ENCODE measurements around the gene IGSF9.

Gene IGSF9

GRCh38 chr1:159895836-159896545, 49.4 kb downstream of the IGSF9 start:
- DNase-seq: no peak

GRCh38 chr1:159895286-159895685, 50.1 kb downstream of the IGSF9 start:
- no peak for DNase-seq

GRCh38 chr1:159892944-159893343, 52.5 kb downstream of the IGSF9 start:
- DNase-seq: no peak

- no peak for DNase-seq
These were observed 53.9 kb downstream of the IGSF9 start for GRCh38 chr1:159891275-159892157.

DNA sequence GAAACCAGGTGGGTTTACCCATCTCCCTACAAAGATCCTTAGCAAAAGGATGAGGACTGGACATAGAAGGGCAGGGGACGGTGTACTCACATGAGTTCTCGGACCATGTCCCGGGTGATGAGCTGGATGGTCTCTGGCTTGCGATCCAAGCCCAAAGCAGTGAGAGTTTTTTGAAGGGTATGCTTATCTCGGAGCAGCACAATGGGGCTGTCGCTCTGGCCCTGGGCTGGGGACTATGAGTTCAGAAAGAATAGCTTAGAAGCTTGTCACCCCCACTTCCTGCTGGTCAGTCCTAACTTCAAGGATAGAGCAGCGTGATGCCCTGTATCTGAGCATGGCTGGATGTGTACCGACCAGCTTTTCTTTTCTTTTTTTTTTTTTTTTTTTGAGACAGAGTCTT, 55.0 kb downstream of the IGSF9 start:
- no peak for DNase-seq

- no peak for DNase-seq
These were observed 55.6 kb downstream of the IGSF9 start for GRCh38 chr1:159889821-159890252.

DNA sequence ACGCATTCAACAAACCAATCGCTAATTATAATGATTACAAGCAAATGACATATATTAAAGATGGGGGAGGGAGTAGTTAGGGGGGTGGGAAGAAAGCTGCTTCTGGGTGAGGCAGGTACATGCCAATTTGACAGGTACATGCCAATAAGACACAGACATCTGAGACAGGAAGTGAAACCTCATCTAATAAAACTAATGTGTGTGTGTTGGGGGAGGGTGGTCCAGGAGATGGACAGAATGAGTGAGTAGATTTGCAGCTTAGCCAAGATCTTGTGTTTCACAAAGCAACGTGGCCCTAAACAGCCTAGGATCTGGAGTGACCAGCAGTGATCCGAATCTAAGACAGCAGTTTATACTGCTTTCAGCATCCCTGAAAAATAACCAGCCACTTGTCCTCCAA, 56.2 kb downstream of the IGSF9 start:
- DNase-seq: no peak

DNA sequence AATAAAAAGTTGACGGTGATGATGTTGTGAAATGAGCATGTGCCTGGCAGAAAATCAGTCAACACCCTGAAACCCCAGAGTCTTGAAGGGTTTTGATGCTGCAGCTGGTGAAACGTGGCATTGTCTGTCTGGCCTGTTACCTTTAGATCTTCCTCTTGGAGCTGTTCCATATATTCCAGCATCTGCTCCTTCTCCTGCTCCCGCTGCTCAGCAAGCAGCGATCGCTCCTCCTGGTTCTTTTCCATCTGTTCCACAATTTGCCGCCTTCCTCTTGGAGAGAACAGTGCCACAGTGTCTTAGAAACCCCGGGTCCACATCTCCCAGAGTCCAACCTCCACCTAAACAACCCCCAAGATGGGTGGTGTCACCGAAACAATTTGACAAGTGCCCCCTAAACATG, 61.1 kb downstream of the IGSF9 start:
- peak; percentile 44 for DNase-seq

DNA sequence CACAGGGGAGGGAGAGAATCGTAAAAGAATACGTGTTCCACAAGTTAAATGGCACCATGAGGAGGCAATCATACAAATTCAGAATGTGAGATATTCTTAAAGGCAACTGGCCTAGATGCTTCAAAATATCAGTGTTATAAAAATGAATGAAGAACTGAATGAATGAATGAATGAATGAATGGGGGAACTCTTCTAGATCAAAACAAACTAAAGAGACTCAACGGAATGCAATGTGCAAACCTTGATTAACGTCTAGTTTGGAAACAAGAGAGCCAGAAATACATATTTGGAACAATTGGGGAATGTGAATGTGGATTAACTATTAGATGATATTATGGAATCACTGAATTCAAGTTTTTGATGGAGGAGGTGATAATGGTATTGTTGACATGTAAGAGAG, 62.3 kb downstream of the IGSF9 start:
- no peak for DNase-seq

- DNase-seq: no peak
These were observed 62.9 kb downstream of the IGSF9 start for GRCh38 chr1:159882527-159882862.

GRCh38 chr1:159881622-159882526, 63.5 kb downstream of the IGSF9 start:
- DNase-seq: peak; percentile 79

DNA sequence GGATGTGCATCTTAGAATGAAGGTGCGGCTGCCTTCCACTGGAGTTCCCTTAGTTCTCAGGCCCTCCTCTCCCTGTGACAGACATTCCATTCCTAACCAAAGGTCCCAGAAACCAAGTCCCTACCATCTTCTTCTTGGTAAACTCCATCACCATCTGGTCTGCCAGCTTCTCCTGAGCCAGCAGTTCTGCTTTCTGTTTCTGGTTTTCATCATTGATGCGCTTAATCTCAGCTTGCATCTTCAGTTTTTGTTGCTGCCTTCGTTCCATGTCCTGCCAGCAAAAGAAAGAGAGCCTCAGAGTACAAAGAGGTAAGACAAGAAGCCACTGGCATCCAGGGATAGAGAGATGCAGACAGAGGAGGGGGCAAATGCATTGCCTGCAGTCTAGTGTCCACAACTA, 65.0 kb downstream of the IGSF9 start:
- DNase-seq: no peak

- no peak for DNase-seq
These were observed 65.4 kb downstream of the IGSF9 start for GRCh38 chr1:159879977-159880376.

DNA sequence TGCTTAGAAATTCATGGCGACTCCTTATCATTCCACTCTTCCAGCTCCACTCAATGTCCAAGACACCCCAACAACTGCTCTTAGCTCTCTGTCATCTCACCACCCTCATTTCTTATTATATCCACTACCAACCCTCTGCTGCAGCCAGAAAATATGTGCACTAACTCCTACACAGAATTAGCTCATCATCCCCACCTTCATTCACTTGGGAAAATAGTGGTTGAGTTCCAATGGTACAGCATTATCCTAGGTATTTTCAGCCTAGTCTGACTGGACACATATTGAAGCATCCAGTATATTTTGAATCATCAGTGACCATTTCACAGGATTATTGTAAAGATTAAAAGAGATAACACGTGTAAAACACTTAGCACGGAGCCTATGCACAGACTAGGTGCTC, 66.3 kb downstream of the IGSF9 start:
- no peak for DNase-seq

- DNase-seq: no peak
These were observed 67.5 kb downstream of the IGSF9 start for GRCh38 chr1:159877695-159878444.

Data from NCI-H524 treated with DMSO at 0.1 percent for 48 hours (cell line).